ENCODE measurements around the gene FAM120B.

DNA sequence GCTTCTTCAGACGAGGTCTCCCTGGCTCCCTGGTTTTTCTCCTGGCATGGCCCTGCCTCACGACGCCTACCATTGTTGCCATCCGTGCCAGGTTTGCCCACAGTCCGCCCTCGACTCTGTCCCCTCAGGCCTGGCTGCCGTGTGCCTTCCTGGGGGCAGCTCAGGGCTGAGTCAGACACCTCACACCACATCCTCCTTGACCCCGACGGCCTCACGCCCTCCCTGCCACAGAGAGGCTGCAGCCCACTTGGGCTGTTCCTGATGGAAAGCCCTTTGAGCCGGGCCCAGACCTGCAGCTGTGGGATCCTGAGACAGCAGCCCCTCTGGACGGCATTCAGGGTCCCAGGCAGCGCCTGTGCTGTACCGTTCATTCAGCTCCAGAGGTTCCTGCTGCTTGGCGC lies 138.3 kb downstream of the FAM120B start:
- TF ChIP-seq MAFK (IDR thresholded peaks at IDR 0.05; ENCODE audit: low read depth, low read length) (no peak), POLR2A (IDR thresholded peaks at IDR 0.05; ENCODE audit: low read depth, low read length) (no peak), RCOR1 (IDR thresholded peaks at IDR 0.05; ENCODE audit: insufficient replicate concordance, low read length) (no peak), NFE2L2 (IDR thresholded peaks at IDR 0.05; ENCODE audit: low read depth, low read length) (no peak), RFX5 (IDR thresholded peaks at IDR 0.05; ENCODE audit: low read depth, low read length) (no peak), MXI1 (IDR thresholded peaks at IDR 0.05; ENCODE audit: borderline replicate concordance, low read depth, low read length) (no peak), FOS (IDR thresholded peaks at IDR 0.05; ENCODE audit: low read depth, low read length) (no peak)
- TF ChIP-seq, protein P1, sequence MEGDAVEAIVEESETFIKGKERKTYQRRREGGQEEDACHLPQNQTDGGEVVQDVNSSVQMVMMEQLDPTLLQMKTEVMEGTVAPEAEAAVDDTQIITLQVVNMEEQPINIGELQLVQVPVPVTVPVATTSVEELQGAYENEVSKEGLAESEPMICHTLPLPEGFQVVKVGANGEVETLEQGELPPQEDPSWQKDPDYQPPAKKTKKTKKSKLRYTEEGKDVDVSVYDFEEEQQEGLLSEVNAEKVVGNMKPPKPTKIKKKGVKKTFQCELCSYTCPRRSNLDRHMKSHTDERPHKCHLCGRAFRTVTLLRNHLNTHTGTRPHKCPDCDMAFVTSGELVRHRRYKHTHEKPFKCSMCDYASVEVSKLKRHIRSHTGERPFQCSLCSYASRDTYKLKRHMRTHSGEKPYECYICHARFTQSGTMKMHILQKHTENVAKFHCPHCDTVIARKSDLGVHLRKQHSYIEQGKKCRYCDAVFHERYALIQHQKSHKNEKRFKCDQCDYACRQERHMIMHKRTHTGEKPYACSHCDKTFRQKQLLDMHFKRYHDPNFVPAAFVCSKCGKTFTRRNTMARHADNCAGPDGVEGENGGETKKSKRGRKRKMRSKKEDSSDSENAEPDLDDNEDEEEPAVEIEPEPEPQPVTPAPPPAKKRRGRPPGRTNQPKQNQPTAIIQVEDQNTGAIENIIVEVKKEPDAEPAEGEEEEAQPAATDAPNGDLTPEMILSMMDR (conservative IDR thresholded peaks at IDR 0.05; ENCODE audit: low read depth, low read length): no peak
- TF ChIP-seq, protein P2, sequence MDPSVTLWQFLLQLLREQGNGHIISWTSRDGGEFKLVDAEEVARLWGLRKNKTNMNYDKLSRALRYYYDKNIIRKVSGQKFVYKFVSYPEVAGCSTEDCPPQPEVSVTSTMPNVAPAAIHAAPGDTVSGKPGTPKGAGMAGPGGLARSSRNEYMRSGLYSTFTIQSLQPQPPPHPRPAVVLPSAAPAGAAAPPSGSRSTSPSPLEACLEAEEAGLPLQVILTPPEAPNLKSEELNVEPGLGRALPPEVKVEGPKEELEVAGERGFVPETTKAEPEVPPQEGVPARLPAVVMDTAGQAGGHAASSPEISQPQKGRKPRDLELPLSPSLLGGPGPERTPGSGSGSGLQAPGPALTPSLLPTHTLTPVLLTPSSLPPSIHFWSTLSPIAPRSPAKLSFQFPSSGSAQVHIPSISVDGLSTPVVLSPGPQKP (IDR thresholded peaks at IDR 0.05; ENCODE audit: borderline replicate concordance, low read depth, low read length): no peak
